ENCODE data around the gene C10orf120.

GRCh38 chr10:122648599-122649428 lies 50.8 kb downstream of the C10orf120 start:
- TF ChIP-seq EZH2 (IDR thresholded peaks at IDR 0.05; ENCODE audit: insufficient read depth, poor library complexity, severe bottlenecking) (no peak), EZH2phosphoT487 (IDR thresholded peaks at IDR 0.05; ENCODE audit: insufficient read depth, low read depth) (no peak)
